ENCODE measurements around the gene CD164L2.

CD164L2 gene

DNA sequence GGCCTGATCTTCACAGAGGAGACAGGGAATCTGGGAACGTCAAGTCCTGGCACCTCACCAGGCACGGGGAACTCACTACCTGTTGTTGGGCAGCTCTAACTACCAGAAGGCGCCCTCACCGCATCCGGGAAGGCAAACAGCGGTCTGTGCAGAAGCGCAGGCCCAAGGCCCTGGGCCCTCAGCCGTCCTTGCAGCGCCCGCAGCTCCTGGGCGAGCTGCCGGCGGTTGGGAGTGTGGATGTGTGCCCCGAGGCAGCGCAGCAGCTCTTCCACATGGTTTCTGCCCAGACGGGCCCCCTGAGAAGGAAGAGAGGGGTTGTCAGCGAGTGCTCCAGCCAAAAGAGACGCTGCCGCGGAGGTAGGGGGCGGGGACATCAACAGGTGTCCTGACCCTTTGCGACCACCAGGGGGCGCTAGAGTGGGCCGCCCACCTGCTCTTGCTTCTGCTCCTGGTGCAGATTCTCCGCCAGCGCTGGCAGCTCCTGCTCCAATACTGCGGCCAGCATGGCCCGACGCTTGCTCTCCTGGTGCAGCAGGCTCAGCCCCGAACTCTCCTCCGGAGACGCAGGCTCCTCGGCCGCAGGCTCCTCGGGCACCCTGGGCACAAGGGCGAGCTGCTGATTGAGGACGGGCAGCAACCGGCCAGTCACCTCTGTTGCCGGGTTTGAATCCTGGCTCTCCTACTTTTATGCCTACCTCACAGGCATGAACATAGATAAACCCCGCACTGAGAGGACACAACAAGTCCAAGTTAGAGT, 25.7 kb downstream of the CD164L2 start (continued):
- TF ChIP-seq TRIM28 (IDR thresholded peaks at IDR 0.05; ENCODE audit: borderline replicate concordance, low read length) (no peak), ZNF335 (tag by site-specific recombination; conservative IDR thresholded peaks at IDR 0.05) (peak; percentile 36; the same call in 1 of the 2 replicates), ZBTB8A (tag by site-specific recombination; IDR thresholded peaks at IDR 0.05) (no peak), ZNF621 (tag by site-specific recombination; IDR thresholded peaks at IDR 0.05) (no peak), ZSCAN30 (tag by site-specific recombination; IDR thresholded peaks at IDR 0.05) (no peak; the same call in 1 of the 2 replicates), ZEB2 (tag by site-specific recombination; IDR thresholded peaks at IDR 0.05) (0 out of 2 replicates have a peak, but pooled peaks have one; percentile 46), TCF7L2 (IDR thresholded peaks at IDR 0.05; ENCODE audit: borderline replicate concordance, low read depth, low read length) (no peak)
- TF ChIP-seq, protein P1, sequence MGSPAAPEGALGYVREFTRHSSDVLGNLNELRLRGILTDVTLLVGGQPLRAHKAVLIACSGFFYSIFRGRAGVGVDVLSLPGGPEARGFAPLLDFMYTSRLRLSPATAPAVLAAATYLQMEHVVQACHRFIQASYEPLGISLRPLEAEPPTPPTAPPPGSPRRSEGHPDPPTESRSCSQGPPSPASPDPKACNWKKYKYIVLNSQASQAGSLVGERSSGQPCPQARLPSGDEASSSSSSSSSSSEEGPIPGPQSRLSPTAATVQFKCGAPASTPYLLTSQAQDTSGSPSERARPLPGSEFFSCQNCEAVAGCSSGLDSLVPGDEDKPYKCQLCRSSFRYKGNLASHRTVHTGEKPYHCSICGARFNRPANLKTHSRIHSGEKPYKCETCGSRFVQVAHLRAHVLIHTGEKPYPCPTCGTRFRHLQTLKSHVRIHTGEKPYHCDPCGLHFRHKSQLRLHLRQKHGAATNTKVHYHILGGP (tag by site-specific recombination; IDR thresholded peaks at IDR 0.05): no peak
- TF ChIP-seq, protein P2, sequence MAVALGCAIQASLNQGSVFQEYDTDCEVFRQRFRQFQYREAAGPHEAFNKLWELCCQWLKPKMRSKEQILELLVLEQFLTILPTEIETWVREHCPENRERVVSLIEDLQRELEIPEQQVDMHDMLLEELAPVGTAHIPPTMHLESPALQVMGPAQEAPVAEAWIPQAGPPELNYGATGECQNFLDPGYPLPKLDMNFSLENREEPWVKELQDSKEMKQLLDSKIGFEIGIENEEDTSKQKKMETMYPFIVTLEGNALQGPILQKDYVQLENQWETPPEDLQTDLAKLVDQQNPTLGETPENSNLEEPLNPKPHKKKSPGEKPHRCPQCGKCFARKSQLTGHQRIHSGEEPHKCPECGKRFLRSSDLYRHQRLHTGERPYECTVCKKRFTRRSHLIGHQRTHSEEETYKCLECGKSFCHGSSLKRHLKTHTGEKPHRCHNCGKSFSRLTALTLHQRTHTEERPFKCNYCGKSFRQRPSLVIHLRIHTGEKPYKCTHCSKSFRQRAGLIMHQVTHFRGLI (tag by site-specific recombination; IDR thresholded peaks at IDR 0.05): no peak

DNA sequence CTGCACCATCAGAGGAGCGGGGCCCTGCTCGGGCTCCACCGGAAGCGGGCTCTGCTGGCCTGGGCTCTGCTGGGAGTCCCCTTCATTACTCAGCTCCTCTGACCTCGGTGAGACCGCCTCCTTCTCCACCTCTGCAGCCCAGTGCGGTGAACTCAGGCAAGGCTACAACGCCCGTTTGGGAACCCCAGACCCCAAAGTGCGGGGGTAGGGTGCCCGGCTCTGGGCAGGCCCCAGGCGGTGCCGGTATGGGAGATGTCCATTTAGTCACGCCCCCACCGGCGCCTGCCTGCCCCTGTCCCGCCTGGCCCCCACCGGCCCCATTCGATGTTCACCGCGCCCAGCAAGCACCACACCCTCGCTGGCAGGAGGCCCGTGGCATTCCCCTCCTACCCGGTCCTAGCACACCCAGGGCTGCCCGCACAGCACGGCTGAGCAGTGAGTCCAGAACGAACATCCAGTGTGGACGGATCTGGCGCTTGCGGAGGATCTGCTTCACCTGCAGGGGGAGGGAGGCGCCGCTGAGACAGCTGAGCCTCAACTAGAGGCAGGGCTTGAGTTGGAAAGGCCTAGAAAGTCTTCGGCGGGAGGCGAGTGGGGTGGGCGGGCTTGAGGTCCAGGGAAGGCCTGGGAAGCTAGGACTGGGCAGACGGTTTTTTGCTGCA, 26.4 kb downstream of the CD164L2 start:
- H3K4me3 ChIP-seq (ENCODE audit: low read depth, low read length): no peak overlapping the region
- H3K4me1 ChIP-seq (ENCODE audit: control insufficient read depth, insufficient read depth, low read length): no peaks in the 10 kb centered on the region
- ChIA-PET POLR2A (interaction anchor here (4.4 kb wide), 1 partner anchor 9 kb away, joined by 23 read pairs; the partner anchor contains the start of gene MAP3K6), CTCF (interaction anchor here (0.5 to 7.8 kb wide), 26 partner anchors 10 to 673 kb away, joined by 3 to 84 read pairs (median 6); partner anchors contain the start of genes FCN3, MAP3K6 and SYTL1)
- TF ChIP-seq, protein P3, sequence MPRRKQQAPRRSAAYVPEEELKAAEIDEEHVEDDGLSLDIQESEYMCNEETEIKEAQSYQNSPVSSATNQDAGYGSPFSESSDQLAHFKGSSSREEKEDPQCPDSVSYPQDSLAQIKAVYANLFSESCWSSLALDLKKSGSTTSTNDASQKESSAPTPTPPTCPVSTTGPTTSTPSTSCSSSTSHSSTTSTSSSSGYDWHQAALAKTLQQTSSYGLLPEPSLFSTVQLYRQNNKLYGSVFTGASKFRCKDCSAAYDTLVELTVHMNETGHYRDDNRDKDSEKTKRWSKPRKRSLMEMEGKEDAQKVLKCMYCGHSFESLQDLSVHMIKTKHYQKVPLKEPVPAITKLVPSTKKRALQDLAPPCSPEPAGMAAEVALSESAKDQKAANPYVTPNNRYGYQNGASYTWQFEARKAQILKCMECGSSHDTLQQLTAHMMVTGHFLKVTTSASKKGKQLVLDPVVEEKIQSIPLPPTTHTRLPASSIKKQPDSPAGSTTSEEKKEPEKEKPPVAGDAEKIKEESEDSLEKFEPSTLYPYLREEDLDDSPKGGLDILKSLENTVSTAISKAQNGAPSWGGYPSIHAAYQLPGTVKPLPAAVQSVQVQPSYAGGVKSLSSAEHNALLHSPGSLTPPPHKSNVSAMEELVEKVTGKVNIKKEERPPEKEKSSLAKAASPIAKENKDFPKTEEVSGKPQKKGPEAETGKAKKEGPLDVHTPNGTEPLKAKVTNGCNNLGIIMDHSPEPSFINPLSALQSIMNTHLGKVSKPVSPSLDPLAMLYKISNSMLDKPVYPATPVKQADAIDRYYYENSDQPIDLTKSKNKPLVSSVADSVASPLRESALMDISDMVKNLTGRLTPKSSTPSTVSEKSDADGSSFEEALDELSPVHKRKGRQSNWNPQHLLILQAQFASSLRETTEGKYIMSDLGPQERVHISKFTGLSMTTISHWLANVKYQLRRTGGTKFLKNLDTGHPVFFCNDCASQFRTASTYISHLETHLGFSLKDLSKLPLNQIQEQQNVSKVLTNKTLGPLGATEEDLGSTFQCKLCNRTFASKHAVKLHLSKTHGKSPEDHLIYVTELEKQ (tag by site-specific recombination; IDR thresholded peaks at IDR 0.05; ENCODE audit: borderline replicate concordance): no peak
- TF ChIP-seq ZNF600 (tag by site-specific recombination; IDR thresholded peaks at IDR 0.05) (peak; percentile 66), KLF1 (tag by site-specific recombination; IDR thresholded peaks at IDR 0.05) (0 out of 2 replicates have a peak, but pooled peaks have one; percentile 36)
- peaks cover 0 to 44% of the 10 kb centered on the region in 2 experiments; a peak in 1 of 3 replicates for H3K36me3 ChIP-seq (ENCODE audit: control insufficient read depth in 2 of 2, insufficient read depth in 1 of 2, low read length in 2 of 2)
- no peak overlapping the region for H3K27ac ChIP-seq (ENCODE audit: extremely low read depth, low read depth, low read length)
- H3K9me3 ChIP-seq (ENCODE audit: control insufficient read depth, insufficient read depth, low read depth, low read length): no peaks in the 10 kb centered on the region

DNA sequence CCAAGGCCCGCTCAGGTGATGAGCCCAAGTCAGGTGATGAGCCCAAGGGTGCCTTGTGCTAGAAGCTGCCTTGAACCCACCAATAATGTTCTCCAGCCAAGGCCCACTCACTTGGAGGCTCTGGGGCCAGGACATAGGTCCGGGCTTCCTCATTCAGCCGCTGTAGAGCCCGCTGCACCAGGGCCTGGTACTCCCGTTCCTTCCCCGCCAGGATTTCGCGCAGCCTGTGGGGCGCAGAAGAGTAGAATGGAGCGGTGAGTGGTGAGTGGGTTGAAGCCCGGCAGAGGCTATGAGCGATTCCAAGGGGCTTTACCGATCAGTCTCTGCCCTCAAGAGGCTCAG, 26.9 kb downstream of the CD164L2 start:
- Histone ChIP-seq H3K36me3 (ENCODE audit: control insufficient read depth in 2 of 2, insufficient read depth in 1 of 2, low read length in 2 of 2) (peaks cover 0 to 39% of the 10 kb centered on the region in 2 experiments; a peak in 1 of 3 replicates), H3K9me3 (ENCODE audit: control insufficient read depth, insufficient read depth, low read depth, low read length) (no peaks in the 10 kb centered on the region), H3K27ac (ENCODE audit: extremely low read depth, low read depth, low read length) (no peak overlapping the region), H3K4me1 (ENCODE audit: control insufficient read depth, insufficient read depth, low read length) (no peaks in the 10 kb centered on the region), H3K4me3 (ENCODE audit: low read depth, low read length) (no peak overlapping the region)
- ChIA-PET POLR2A (interaction anchor here (4.4 kb wide), 1 partner anchor 10 kb away, joined by 23 read pairs; the partner anchor contains the start of gene MAP3K6), CTCF (interaction anchor here (0.6 to 7.8 kb wide), 9 partner anchors 11 to 741 kb away, joined by 3 to 84 read pairs (median 15); partner anchors contain the start of gene MAP3K6)
- TF ChIP-seq KLF8 (tag by site-specific recombination; IDR thresholded peaks at IDR 0.05) (no peak), ZNF311 (tag by site-specific recombination; IDR thresholded peaks at IDR 0.05; ENCODE audit: borderline replicate concordance) (no peak), ZNF423 (tag by site-specific recombination; IDR thresholded peaks at IDR 0.05) (no peak), SALL2 (tag by site-specific recombination; IDR thresholded peaks at IDR 0.05; ENCODE audit: borderline replicate concordance) (no peak), ZNF529 (tag by site-specific recombination; IDR thresholded peaks at IDR 0.05; ENCODE audit: insufficient replicate concordance) (no peak)
- TF ChIP-seq, protein P4, sequence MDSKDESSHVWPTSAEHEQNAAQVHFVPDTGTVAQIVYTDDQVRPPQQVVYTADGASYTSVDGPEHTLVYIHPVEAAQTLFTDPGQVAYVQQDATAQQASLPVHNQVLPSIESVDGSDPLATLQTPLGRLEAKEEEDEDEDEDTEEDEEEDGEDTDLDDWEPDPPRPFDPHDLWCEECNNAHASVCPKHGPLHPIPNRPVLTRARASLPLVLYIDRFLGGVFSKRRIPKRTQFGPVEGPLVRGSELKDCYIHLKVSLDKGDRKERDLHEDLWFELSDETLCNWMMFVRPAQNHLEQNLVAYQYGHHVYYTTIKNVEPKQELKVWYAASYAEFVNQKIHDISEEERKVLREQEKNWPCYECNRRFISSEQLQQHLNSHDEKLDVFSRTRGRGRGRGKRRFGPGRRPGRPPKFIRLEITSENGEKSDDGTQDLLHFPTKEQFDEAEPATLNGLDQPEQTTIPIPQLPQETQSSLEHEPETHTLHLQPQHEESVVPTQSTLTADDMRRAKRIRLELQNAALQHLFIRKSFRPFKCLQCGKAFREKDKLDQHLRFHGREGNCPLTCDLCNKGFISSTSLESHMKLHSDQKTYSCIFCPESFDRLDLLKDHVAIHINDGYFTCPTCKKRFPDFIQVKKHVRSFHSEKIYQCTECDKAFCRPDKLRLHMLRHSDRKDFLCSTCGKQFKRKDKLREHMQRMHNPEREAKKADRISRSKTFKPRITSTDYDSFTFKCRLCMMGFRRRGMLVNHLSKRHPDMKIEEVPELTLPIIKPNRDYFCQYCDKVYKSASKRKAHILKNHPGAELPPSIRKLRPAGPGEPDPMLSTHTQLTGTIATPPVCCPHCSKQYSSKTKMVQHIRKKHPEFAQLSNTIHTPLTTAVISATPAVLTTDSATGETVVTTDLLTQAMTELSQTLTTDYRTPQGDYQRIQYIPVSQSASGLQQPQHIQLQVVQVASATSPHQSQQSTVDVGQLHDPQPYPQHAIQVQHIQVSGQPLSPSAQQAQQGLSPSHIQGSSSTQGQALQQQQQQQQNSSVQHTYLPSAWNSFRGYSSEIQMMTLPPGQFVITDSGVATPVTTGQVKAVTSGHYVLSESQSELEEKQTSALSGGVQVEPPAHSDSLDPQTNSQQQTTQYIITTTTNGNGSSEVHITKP (tag by site-specific recombination; IDR thresholded peaks at IDR 0.05): no peak
- TF ChIP-seq, protein P5, sequence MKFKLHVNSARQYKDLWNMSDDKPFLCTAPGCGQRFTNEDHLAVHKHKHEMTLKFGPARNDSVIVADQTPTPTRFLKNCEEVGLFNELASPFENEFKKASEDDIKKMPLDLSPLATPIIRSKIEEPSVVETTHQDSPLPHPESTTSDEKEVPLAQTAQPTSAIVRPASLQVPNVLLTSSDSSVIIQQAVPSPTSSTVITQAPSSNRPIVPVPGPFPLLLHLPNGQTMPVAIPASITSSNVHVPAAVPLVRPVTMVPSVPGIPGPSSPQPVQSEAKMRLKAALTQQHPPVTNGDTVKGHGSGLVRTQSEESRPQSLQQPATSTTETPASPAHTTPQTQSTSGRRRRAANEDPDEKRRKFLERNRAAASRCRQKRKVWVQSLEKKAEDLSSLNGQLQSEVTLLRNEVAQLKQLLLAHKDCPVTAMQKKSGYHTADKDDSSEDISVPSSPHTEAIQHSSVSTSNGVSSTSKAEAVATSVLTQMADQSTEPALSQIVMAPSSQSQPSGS (tag by site-specific recombination; IDR thresholded peaks at IDR 0.05; ENCODE audit: low read depth): no peak

All from HEK293 (cell line).